IPS-NIHi7 (cell line): ENCODE measurements around the gene ACADM.
"Not testable (repeated sequence)": the region's sequence is repeated elsewhere in the genome, so short reads cannot be mapped to it uniquely, and the experiment has no call there.

Experiments used
- DNase-seq: peaks from one replicate; pipeline ENCODE4 v3.0.0; 2012; ENCODE audit warnings: mixed read lengths; ENCODE audit errors: extremely low spot score

The ACADM gene

GRCh38 chr1:75794382-75794781 lies 69.9 kb downstream of the ACADM start:
- DNase-seq, result no peak

- DNase-seq, result no peak
These were observed 71.2 kb downstream of the ACADM start for GRCh38 chr1:75795703-75796193.

GRCh38 chr1:75796376-75797272 lies 72.1 kb downstream of the ACADM start, which contains the start of gene MSH4:
Gene MSH4, plus strand, starts transcription at chr1:75796882. Its CDS starts 104 bp downstream, at chr1:75796986.
- DNase-seq, result peak; percentile 10

GRCh38 chr1:75797273-75797588 lies 72.7 kb downstream of the ACADM start:
- DNase-seq, result no peak

GRCh38 chr1:75797606-75798216 lies 73.2 kb downstream of the ACADM start:
- DNase-seq, result no peak

GRCh38 chr1:75801480-75801879 lies 77.0 kb downstream of the ACADM start:
- DNase-seq, result not testable (repeated sequence)

GRCh38 chr1:75808921-75809320 lies 84.4 kb downstream of the ACADM start:
- no peak for DNase-seq

- DNase-seq, result not testable (repeated sequence)
These were observed 85.6 kb downstream of the ACADM start for GRCh38 chr1:75810113-75810512.

GRCh38 chr1:75811211-75811981 lies 86.9 kb downstream of the ACADM start:
- no peak for DNase-seq

- no peak for DNase-seq
These were observed 87.6 kb downstream of the ACADM start for GRCh38 chr1:75812065-75812464.
